PFSK-1 (cell line): ENCODE data around the gene NFIX.

ENCODE experiments used
- FOXP2 ChIP-seq: optimal IDR thresholded peaks from 2 replicates; pipeline ENCODE3; 2011; ENCODE audit warnings: borderline replicate concordance, control low read depth, inconsistent platforms; ENCODE audit not compliant: insufficient read depth; ENCODE audit errors: extremely low read length, extremely low read depth
- POLR2AphosphoS5 ChIP-seq: IDR thresholded peaks from 2 replicates; pipeline ENCODE4 v1.6.1; 2012; ENCODE audit warnings: low read depth, mild to moderate bottlenecking, control low read depth, low read length, moderate library complexity
- SIN3A ChIP-seq: IDR thresholded peaks from 2 replicates; pipeline ENCODE4 v1.6.1; 2012; ENCODE audit warnings: mild to moderate bottlenecking, low read length, moderate library complexity, borderline replicate concordance; ENCODE audit not compliant: insufficient read depth
- TAF1 ChIP-seq: IDR thresholded peaks from 2 replicates; pipeline ENCODE4 v1.6.1; 2012; ENCODE audit warnings: low read length, control low read depth, borderline replicate concordance; ENCODE audit not compliant: insufficient read depth
- TF ChIP-seq, protein P1 (sequence below), 2 experiments: IDR thresholded peaks; 2 replicates each; pipeline versions ENCODE4 v1.6.1 to v1.8.0; 2011 to 2012; ENCODE audit warnings: low read depth in 2 of 2, low read length in 2 of 2, control low read depth in 1 of 2, inconsistent platforms in 1 of 2, mild to moderate bottlenecking in 1 of 2, moderate library complexity in 1 of 2; ENCODE audit not compliant: insufficient read depth in 1 of 2

Gene NFIX

DNA sequence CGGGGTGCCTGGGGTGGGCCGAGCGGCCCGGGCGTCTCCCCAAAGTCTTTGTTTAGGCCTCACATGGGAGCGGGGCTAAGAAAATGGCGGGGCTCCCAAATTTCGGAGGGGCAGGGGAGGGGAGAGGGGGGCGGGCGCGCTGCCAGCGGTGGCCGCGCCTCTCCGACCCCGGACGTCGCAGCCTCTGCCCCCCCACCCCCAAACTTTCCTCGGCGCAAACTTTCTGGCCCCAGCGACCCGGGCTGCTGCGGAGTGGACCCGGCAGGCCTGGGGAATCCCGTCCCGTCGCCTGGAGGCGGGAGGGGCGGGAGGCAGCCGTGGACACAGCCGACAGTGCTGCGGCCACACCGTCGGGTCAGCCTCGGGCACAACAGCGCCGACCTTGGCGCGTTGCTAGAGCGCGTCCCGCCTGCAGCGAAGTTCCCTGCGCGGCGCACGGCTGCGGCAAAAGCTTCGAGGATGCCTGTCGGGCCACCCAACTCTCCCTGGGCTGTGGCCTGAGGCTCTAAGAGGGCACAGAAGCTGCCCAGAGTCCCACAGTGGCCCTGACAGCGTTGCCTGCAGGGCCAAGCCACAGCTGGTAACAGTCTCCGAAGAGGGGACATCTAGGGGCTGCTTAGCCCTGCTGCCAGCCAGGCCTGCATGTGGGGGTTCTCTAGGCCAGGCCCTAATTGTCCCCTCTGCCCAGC lies 1.3 kb downstream of the NFIX start:
- TF ChIP-seq TAF1 (no peak), FOXP2 (peak; percentile 43)

DNA sequence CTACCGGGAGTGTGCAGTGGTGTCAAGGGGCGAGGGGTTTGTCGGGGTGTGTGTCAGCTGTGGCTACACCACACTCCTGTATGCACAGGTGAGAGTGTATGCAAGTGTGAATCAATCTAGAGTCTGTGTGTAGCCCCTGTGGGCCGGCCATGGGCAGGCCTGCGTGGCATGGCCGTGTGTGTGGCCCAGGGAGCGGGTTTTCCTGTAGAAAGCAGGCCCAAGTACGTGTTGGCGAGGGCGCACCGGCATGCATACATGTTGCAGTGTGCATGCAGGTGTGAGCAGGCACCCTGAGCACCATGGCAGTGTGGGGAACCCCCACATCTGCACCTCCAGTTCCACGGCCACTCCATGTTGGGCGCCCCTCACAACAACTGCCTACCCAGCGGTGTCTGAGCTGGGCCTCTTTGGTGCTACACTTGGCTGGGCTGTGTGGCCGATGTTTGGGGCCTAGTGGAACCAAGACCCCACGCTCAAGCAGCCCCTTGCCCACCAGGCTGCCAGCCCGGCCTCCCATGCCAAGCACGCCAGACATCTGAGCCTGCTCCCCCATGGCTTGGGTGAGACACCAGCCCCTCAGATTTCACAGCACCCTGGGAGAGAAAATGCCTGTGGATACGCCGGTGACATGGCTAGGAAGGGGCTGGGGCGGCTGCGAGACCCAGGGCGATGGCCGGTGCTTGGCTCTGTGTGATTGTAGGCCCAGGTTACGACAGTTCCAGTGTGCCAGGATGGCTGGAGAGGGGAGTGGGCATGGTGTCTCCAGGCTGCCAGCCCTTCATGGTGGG lies 2.1 kb downstream of the NFIX start:
- TF ChIP-seq TAF1: no peak

DNA sequence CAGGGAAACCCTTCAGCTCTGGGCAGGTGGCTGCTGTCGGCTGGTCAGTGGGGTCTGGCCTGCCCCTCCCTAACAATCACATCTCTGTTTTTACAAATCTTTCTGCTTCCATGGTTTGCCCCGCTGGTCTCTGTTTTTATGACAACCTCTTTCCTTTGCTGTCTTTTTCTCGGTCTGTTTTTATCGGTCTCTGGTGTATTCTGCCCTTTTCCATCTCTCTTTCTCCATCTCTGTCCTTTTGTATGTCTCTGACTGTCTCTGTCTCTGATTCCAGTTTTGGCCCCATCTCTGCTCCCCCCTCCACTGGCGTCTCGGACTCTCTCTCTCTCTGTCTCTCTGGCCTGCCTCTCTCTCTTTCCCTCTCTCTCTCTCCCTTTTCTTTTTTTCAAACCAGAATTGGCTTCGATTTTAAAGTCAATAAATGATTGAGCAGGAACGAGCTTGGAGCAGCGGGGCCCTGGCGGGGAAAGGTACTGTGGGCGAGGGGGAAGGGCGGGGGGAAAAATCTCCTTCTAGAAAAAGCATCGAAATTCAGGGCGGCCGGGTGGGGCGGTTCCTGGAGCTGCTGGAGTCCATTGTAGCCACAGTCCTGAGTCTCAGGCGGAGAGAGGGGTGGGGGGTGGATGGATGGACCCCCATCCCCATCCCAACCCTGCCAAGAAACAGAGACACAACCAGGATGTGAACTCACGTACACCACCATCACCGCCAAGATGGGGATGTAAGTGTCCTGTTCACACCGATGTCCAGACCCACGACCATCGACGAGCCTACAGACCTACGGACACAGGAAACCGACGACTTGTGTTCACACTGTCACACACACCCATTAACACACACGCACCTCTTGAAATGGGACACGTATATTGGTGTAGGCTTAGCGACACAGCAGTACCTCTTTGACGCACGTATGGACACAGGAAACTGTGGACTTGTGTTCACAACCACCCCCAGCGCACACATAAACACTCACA lies 3.0 kb downstream of the NFIX start:
- TF ChIP-seq FOXP2 (no peak), SIN3A (no peak), TAF1 (no peak), POLR2AphosphoS5 (no peak)
- TF ChIP-seq, protein P1, sequence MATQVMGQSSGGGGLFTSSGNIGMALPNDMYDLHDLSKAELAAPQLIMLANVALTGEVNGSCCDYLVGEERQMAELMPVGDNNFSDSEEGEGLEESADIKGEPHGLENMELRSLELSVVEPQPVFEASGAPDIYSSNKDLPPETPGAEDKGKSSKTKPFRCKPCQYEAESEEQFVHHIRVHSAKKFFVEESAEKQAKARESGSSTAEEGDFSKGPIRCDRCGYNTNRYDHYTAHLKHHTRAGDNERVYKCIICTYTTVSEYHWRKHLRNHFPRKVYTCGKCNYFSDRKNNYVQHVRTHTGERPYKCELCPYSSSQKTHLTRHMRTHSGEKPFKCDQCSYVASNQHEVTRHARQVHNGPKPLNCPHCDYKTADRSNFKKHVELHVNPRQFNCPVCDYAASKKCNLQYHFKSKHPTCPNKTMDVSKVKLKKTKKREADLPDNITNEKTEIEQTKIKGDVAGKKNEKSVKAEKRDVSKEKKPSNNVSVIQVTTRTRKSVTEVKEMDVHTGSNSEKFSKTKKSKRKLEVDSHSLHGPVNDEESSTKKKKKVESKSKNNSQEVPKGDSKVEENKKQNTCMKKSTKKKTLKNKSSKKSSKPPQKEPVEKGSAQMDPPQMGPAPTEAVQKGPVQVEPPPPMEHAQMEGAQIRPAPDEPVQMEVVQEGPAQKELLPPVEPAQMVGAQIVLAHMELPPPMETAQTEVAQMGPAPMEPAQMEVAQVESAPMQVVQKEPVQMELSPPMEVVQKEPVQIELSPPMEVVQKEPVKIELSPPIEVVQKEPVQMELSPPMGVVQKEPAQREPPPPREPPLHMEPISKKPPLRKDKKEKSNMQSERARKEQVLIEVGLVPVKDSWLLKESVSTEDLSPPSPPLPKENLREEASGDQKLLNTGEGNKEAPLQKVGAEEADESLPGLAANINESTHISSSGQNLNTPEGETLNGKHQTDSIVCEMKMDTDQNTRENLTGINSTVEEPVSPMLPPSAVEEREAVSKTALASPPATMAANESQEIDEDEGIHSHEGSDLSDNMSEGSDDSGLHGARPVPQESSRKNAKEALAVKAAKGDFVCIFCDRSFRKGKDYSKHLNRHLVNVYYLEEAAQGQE (IDR thresholded peaks at IDR 0.05; ENCODE audit: insufficient read depth in 1 of 2, low read depth in 2 of 2, low read length in 2 of 2): no peak

DNA sequence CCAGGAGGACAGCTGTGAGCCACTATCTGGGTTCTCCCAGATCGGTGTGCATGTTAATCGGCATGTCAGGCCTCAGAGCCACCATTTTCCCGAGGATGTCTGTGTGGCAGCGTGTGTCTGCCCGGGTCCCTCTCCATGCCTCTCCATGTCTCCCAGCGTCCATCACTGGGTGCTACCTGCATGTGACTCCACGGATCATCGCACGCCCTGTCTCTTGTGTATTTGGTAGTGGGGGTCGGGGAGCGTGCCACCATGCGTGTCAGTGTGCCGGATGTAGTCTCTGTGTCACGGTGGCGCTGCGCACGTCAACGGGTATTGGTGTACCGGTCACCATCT lies 5.9 kb downstream of the NFIX start:
- TF ChIP-seq, protein P1 (IDR thresholded peaks at IDR 0.05; ENCODE audit: insufficient read depth in 1 of 2, low read depth in 2 of 2, low read length in 2 of 2): no peak
- no peak for TF ChIP-seq TAF1
- TF ChIP-seq POLR2AphosphoS5: no peak

DNA sequence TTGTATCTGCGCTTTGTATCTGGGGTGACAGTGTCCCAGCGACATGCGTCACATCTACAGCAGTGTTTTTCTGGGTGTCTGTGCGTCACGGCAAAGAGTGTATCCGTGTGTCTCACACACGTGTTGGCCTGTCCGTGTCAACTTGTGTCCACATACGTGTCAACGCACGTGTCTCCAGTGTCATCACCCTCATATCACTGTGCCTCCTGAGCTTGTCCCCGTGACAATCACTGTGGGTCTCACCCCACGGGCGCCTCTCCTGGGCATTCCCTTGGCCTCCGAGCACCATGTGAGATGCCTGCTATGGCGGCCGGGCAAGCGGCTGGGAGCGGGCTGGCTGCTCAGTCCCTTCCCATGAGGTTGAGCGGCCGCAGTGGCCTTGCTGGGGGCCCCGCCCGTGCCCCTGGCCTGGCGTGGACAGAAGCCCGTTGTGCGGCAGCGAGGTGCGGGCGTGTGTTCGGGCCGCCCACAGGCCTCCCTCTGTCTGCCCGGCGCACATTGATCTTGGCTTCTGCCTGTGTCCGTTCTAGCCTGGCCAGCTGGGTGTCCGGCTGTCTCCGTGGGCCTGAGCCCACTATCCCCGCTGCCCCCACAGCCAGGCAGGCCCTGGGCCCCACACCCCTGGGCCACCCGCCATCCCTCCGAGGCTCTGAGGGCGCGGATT lies 6.4 kb downstream of the NFIX start:
- TF ChIP-seq TAF1 (no peak), SIN3A (no peak), FOXP2 (no peak), POLR2AphosphoS5 (no peak)
- TF ChIP-seq, protein P1 (IDR thresholded peaks at IDR 0.05; ENCODE audit: insufficient read depth in 1 of 2, low read depth in 2 of 2, low read length in 2 of 2): no peak
